ENCODE data around the gene SLC25A43. TPM values are rescaled to one million over a fixed set of nuclear protein-coding genes. Genes with fewer than 3 reads are reported as not detected.

The SLC25A43 gene
- total and polyA plus RNA-seq, 9 of the 15 experiments (the other 6 are each of a cell fraction or from before 2014, with no cell fraction given), result 1.3 to 8.4 (median 4.0) TPM

DNA sequence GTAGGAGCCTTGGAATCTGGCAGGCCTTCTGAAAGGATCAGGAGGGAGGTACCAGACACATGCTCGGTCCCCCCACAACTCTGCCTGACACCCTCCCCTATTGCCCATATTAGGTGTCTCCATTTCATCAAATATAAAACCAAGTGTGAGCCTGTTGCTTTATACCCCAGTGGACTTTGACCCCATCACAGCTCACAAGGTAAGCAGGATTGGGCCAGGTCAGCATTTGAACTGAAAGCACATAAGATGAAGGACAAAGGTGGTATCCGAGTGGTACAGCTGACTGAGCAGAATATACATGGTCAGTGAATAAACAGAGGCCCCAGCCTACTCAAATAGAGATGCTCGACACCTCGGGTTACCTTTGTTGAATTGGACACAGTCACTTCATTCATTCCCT, 20.0 kb downstream of the SLC25A43 start (continued):
- TF ChIP-seq, protein P1, sequence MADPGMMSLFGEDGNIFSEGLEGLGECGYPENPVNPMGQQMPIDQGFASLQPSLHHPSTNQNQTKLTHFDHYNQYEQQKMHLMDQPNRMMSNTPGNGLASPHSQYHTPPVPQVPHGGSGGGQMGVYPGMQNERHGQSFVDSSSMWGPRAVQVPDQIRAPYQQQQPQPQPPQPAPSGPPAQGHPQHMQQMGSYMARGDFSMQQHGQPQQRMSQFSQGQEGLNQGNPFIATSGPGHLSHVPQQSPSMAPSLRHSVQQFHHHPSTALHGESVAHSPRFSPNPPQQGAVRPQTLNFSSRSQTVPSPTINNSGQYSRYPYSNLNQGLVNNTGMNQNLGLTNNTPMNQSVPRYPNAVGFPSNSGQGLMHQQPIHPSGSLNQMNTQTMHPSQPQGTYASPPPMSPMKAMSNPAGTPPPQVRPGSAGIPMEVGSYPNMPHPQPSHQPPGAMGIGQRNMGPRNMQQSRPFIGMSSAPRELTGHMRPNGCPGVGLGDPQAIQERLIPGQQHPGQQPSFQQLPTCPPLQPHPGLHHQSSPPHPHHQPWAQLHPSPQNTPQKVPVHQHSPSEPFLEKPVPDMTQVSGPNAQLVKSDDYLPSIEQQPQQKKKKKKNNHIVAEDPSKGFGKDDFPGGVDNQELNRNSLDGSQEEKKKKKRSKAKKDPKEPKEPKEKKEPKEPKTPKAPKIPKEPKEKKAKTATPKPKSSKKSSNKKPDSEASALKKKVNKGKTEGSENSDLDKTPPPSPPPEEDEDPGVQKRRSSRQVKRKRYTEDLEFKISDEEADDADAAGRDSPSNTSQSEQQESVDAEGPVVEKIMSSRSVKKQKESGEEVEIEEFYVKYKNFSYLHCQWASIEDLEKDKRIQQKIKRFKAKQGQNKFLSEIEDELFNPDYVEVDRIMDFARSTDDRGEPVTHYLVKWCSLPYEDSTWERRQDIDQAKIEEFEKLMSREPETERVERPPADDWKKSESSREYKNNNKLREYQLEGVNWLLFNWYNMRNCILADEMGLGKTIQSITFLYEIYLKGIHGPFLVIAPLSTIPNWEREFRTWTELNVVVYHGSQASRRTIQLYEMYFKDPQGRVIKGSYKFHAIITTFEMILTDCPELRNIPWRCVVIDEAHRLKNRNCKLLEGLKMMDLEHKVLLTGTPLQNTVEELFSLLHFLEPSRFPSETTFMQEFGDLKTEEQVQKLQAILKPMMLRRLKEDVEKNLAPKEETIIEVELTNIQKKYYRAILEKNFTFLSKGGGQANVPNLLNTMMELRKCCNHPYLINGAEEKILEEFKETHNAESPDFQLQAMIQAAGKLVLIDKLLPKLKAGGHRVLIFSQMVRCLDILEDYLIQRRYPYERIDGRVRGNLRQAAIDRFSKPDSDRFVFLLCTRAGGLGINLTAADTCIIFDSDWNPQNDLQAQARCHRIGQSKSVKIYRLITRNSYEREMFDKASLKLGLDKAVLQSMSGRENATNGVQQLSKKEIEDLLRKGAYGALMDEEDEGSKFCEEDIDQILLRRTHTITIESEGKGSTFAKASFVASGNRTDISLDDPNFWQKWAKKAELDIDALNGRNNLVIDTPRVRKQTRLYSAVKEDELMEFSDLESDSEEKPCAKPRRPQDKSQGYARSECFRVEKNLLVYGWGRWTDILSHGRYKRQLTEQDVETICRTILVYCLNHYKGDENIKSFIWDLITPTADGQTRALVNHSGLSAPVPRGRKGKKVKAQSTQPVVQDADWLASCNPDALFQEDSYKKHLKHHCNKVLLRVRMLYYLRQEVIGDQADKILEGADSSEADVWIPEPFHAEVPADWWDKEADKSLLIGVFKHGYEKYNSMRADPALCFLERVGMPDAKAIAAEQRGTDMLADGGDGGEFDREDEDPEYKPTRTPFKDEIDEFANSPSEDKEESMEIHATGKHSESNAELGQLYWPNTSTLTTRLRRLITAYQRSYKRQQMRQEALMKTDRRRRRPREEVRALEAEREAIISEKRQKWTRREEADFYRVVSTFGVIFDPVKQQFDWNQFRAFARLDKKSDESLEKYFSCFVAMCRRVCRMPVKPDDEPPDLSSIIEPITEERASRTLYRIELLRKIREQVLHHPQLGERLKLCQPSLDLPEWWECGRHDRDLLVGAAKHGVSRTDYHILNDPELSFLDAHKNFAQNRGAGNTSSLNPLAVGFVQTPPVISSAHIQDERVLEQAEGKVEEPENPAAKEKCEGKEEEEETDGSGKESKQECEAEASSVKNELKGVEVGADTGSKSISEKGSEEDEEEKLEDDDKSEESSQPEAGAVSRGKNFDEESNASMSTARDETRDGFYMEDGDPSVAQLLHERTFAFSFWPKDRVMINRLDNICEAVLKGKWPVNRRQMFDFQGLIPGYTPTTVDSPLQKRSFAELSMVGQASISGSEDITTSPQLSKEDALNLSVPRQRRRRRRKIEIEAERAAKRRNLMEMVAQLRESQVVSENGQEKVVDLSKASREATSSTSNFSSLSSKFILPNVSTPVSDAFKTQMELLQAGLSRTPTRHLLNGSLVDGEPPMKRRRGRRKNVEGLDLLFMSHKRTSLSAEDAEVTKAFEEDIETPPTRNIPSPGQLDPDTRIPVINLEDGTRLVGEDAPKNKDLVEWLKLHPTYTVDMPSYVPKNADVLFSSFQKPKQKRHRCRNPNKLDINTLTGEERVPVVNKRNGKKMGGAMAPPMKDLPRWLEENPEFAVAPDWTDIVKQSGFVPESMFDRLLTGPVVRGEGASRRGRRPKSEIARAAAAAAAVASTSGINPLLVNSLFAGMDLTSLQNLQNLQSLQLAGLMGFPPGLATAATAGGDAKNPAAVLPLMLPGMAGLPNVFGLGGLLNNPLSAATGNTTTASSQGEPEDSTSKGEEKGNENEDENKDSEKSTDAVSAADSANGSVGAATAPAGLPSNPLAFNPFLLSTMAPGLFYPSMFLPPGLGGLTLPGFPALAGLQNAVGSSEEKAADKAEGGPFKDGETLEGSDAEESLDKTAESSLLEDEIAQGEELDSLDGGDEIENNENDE (IDR thresholded peaks at IDR 0.05; ENCODE audit: low read depth, low read length), result no peak
- TF ChIP-seq TAF15 (IDR thresholded peaks at IDR 0.05; ENCODE audit: low read depth, low read length) (no peak), FOS (IDR thresholded peaks at IDR 0.05; ENCODE audit: extremely low read depth, insufficient read length) (no peak), HDAC6 (IDR thresholded peaks at IDR 0.05; ENCODE audit: low read depth, low read length) (no peak), MYC (IDR thresholded peaks at IDR 0.05; ENCODE audit: low read depth, low read length) (no peak), MYC (CRISPR knock-in tag; IDR thresholded peaks at IDR 0.05; ENCODE audit: borderline replicate concordance, low read depth) (no peak), CC2D1A (IDR thresholded peaks at IDR 0.05) (no peak), DPF2 (IDR thresholded peaks at IDR 0.05) (no peak)
